Left hindlimb (tissue), 1 donor: ENCODE measurements around the gene LIG1.

Experiments used
- DNase-seq: peaks from one replicate; pipeline ENCODE4 v3.0.0-alpha.2; 2018

The LIG1 gene

DNA sequence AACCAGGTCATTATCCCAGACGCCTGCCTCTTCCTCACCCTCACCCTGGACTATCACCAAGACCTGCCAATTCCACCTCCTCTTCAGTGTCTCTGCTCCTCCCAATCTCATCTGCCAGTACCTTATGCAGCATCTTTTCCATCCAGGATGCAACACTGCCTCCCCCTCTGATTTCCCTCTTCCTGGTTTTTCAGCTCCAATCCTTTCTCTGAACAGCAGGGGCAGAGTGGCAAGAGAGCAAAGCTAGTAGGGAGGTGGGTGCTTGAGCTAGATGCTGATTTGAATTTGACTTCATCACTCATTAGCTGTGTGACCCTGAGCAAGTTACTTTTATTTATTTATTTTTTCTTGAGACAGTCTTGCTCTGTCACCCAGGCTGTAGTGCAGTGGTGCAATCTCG is 100.7 kb downstream of the LIG1 start:
- DNase-seq: no peak
